ENCODE results near the gene PPP6R3.
"Not testable (repeated sequence)": the region's sequence is repeated elsewhere in the genome, so short reads cannot be mapped to it uniquely, and the experiment has no call there.

Gene PPP6R3

GRCh38 chr11:68539395-68539794 is 78.8 kb downstream of the PPP6R3 start:
- Histone ChIP-seq H3K4me3 (ENCODE audit: low read depth in 1 of 2, low read length in 2 of 2) (no peak overlapping the region), H3K9ac (ENCODE audit: low read depth, low read length) (no peak overlapping the region), H3K36me3 (ENCODE audit: insufficient read depth, low read length) (peaks cover 86% of the 10 kb centered on the region), H4K20me1 (ENCODE audit: insufficient read depth, low read length) (peaks cover 76% of the 10 kb centered on the region), H3K4me2 (ENCODE audit: insufficient read depth, low read length) (no peak overlapping the region), H3K79me2 (ENCODE audit: insufficient read depth, low read length) (peaks cover 95% of the 10 kb centered on the region), H3K27me3 (ENCODE audit: insufficient read depth, low read length, poor library complexity) (no peaks in the 10 kb centered on the region), H2AFZ (ENCODE audit: low read depth, low read length) (no peak overlapping the region), H3K9me3 (ENCODE audit: insufficient read depth, low read length, severe bottlenecking) (no peaks in the 10 kb centered on the region), H3K27ac (ENCODE audit: low read length) (no peak overlapping the region), H3K4me1 (ENCODE audit: insufficient read depth, low read length) (no peaks in the 10 kb centered on the region)
- DNase-seq (no peak), ATAC-seq (ENCODE audit: insufficient read depth, low read depth) (no peak)
- TF ChIP-seq EZH2 (IDR thresholded peaks at IDR 0.05; ENCODE audit: borderline replicate concordance, low read depth, low read length, severe bottlenecking) (no peak), CTCF (IDR thresholded peaks at IDR 0.05; ENCODE audit: borderline replicate concordance, extremely low read depth, low read length, poor library complexity, severe bottlenecking) (no peak)

GRCh38 chr11:68540504-68540903 is 80.0 kb downstream of the PPP6R3 start:
- H3K4me2 ChIP-seq (ENCODE audit: insufficient read depth, low read length); H3K27ac ChIP-seq (ENCODE audit: low read length); H3K4me1 ChIP-seq (ENCODE audit: insufficient read depth, low read length); DNase-seq; H3K27me3 ChIP-seq (ENCODE audit: insufficient read depth, low read length, poor library complexity); H3K9ac ChIP-seq (ENCODE audit: low read depth, low read length); H2AFZ ChIP-seq (ENCODE audit: low read depth, low read length); H3K9me3 ChIP-seq (ENCODE audit: insufficient read depth, low read length, severe bottlenecking); H3K4me3 ChIP-seq (ENCODE audit: low read depth in 1 of 2, low read length in 2 of 2); ATAC-seq (ENCODE audit: insufficient read depth, low read depth): not testable (repeated sequence)
- peaks cover 76% of the 10 kb centered on the region for H4K20me1 ChIP-seq (ENCODE audit: insufficient read depth, low read length)
- H3K79me2 ChIP-seq (ENCODE audit: insufficient read depth, low read length) = peaks cover 93% of the 10 kb centered on the region
- H3K36me3 ChIP-seq (ENCODE audit: insufficient read depth, low read length) = peaks cover 89% of the 10 kb centered on the region

DNA sequence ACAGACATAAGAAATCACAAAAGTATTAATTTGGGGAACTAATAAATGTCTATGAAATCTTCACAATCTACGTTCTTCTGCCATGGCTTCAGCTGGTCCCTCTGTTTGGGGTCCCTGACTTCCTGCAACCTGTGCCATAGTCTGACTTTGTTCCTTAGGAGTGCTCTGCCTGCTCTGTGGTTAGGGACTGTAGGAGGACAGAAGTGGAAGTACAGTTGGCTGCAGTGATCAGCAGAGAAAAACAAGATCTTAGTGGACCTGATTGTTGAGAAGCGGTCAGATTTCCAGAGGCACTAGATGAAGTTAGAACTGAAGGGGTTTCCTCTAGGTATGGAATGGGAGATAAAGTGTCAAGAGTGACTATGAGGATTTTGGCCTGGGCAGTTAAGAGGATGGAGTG is 80.6 kb downstream of the PPP6R3 start:
- Histone ChIP-seq H2AFZ (ENCODE audit: low read depth, low read length) (no peak overlapping the region), H3K4me2 (ENCODE audit: insufficient read depth, low read length) (no peak overlapping the region), H3K9me3 (ENCODE audit: insufficient read depth, low read length, severe bottlenecking) (no peaks in the 10 kb centered on the region), H3K79me2 (ENCODE audit: insufficient read depth, low read length) (peaks cover 92% of the 10 kb centered on the region), H3K4me1 (ENCODE audit: insufficient read depth, low read length) (no peaks in the 10 kb centered on the region), H3K36me3 (ENCODE audit: insufficient read depth, low read length) (peaks cover 94% of the 10 kb centered on the region), H3K27me3 (ENCODE audit: insufficient read depth, low read length, poor library complexity) (no peaks in the 10 kb centered on the region), H3K4me3 (ENCODE audit: low read depth in 1 of 2, low read length in 2 of 2) (no peak overlapping the region), H3K27ac (ENCODE audit: low read length) (no peak overlapping the region), H4K20me1 (ENCODE audit: insufficient read depth, low read length) (peaks cover 77% of the 10 kb centered on the region), H3K9ac (ENCODE audit: low read depth, low read length) (no peak overlapping the region)
- DNase-seq (no peak), ATAC-seq (ENCODE audit: insufficient read depth, low read depth) (no peak)
- TF ChIP-seq CTCF (IDR thresholded peaks at IDR 0.05; ENCODE audit: borderline replicate concordance, extremely low read depth, low read length, poor library complexity, severe bottlenecking) = no peak
- no peak for TF ChIP-seq EZH2 (IDR thresholded peaks at IDR 0.05; ENCODE audit: borderline replicate concordance, low read depth, low read length, severe bottlenecking)

DNA sequence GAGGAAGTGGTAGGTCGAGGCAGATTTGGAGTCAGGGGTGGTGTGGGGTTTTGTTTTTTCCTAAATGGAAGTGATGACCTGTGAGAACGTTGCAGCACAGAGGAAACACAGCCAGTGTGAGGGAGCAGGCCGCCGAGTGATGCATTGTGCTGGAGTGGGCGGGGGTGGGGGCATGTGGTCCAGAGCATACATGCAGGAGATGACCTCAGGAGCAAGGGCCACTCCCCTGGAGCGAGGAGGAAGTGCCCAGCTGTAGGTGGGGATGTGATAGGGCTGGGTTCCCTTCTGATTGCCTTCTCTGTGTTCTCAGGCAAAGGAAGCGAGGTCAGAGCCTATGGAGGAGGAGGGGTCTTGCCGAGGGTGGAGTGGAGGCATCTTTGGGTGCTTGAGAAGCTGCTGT is 81.4 kb downstream of the PPP6R3 start:
- TF ChIP-seq CTCF (IDR thresholded peaks at IDR 0.05; ENCODE audit: borderline replicate concordance, extremely low read depth, low read length, poor library complexity, severe bottlenecking) = no peak
- no peak for TF ChIP-seq EZH2 (IDR thresholded peaks at IDR 0.05; ENCODE audit: borderline replicate concordance, low read depth, low read length, severe bottlenecking)
- ATAC-seq (ENCODE audit: insufficient read depth, low read depth) (0 out of 3 replicates have a peak, but pooled peaks have one; percentile 27), DNase-seq (peak; percentile 13)
- H4K20me1 ChIP-seq (ENCODE audit: insufficient read depth, low read length) = peaks cover 76% of the 10 kb centered on the region
- H3K4me3 ChIP-seq (ENCODE audit: low read depth in 1 of 2, low read length in 2 of 2) = no peak overlapping the region
- H2AFZ ChIP-seq (ENCODE audit: low read depth, low read length) = no peak overlapping the region
- peaks cover 94% of the 10 kb centered on the region for H3K36me3 ChIP-seq (ENCODE audit: insufficient read depth, low read length)
- no peak overlapping the region for H3K9ac ChIP-seq (ENCODE audit: low read depth, low read length)
- no peak overlapping the region for H3K27ac ChIP-seq (ENCODE audit: low read length)
- H3K9me3 ChIP-seq (ENCODE audit: insufficient read depth, low read length, severe bottlenecking) = no peaks in the 10 kb centered on the region
- no peaks in the 10 kb centered on the region for H3K4me1 ChIP-seq (ENCODE audit: insufficient read depth, low read length)
- H3K27me3 ChIP-seq (ENCODE audit: insufficient read depth, low read length, poor library complexity) = no peaks in the 10 kb centered on the region
- H3K4me2 ChIP-seq (ENCODE audit: insufficient read depth, low read length) = no peak overlapping the region
- peaks cover 92% of the 10 kb centered on the region for H3K79me2 ChIP-seq (ENCODE audit: insufficient read depth, low read length)
